Breast epithelium (tissue), 4 donors: ENCODE data around the gene HIP1. TPM values are rescaled to one million over a fixed set of nuclear protein-coding genes. Genes with fewer than 3 reads are reported as not detected.

Source experiments
- DNase-seq, 2 donors: peaks; one replicate each; pipeline ENCODE4 v3.0.0-alpha.2; 2019; ENCODE audit warnings: low spot score in 2 of 2
- H3K27ac ChIP-seq, 2 donors: fragments of 200-600 bp; sonication (generic) in 1 of 2; one replicate each; pipeline ENCODE4 v1.5.1; 2016 to 2019; ENCODE audit warnings: mild to moderate bottlenecking in 1 of 2
- H3K27me3 ChIP-seq, 2 donors: fragments of 200-600 bp; sonication (generic) in 1 of 2; one replicate each; pipeline versions ENCODE4 v1.5.1 to v1.6.0; 2017 to 2019; ENCODE audit warnings: control low read depth in 1 of 2, mild to moderate bottlenecking in 1 of 2
- H3K36me3 ChIP-seq: fragments of 200-600 bp; one replicate; pipeline ENCODE4 v1.5.1; 2019
- H3K4me1 ChIP-seq, 2 donors: fragments of 200-600 bp; sonication (generic); one replicate each; pipeline ENCODE4 v1.5.1; 2016 to 2019; ENCODE audit warnings: control low read depth in 1 of 2
- H3K4me3 ChIP-seq, 3 donors: fragments of 200-600 bp; sonication (generic); 1 replicate in 2 of 3; 2 replicates in 1 of 3; pipeline ENCODE4 v1.5.1; 2016 to 2019; ENCODE audit warnings: mild to moderate bottlenecking in 3 of 3, moderate library complexity in 2 of 3
- H3K9me3 ChIP-seq, 2 donors: fragments of 200-600 bp; sonication (generic) in 1 of 2; one replicate each; pipeline ENCODE4 v1.5.1; 2016 to 2019; ENCODE audit warnings: control low read depth in 1 of 2
- CTCF ChIP-seq, 3 donors: fragments of 450-650 bp; IDR thresholded peaks; one replicate each; pipeline ENCODE4 v1.5.1; 2016 to 2017; ENCODE audit warnings: antibody characterized with exemption in 3 of 3, mild to moderate bottlenecking in 3 of 3, moderate library complexity in 3 of 3
- POLR2A ChIP-seq: fragments of 450-650 bp; IDR thresholded peaks from one replicate; pipeline ENCODE4 v1.6.1; 2016; ENCODE audit warnings: antibody characterized with exemption, mild to moderate bottlenecking, moderate library complexity
- POLR2AphosphoS5 ChIP-seq, 3 donors: sonication (generic); formaldehyde crosslinking; IDR thresholded peaks; one replicate each; pipeline ENCODE4 v1.6.1; 2017; ENCODE audit warnings: antibody characterized with exemption in 3 of 3
- intact Hi-C: fragments of 100-400 bp; cut with DNase I; formaldehyde crosslinking; loops from one replicate; pipeline ENCODE4 v1.15.1; 2023; ENCODE audit warnings: low total_unique reads
- total RNA-seq, 3 donors: library from RNA; depleted of rRNA; stranded (reverse); fragments of >200 nt; gene quantifications; one replicate each; pipeline ENCODE4 v1.1.0, GENCODE V29; 2016

HIP1 gene
- total RNA-seq, 3 donors from 2014 or later = 20.6 to 24.6 (median 23.8) TPM

DNA sequence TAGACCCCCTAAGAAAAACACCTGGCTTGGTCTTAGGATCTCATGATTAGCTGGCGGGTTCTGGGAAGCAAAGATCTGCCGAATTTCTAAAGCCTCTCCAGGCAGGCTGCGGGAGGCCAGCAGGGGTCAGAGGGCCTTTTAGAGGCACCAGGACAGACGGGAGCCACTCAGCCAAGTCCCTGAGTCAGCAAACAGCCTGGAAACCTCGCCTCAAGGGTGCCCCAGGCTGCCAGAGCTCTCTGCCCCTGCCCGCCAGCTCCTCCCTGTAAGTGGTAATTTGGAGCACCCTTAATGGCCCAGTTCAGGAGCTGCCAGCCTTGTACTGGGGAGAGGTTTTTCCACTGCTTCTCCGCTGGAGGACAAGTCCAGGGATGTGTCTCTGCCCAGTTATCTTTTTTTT lies 88.7 kb downstream of the HIP1 start:
- Histone ChIP-seq H3K9me3 (no peaks in the 10 kb centered on the region), H3K27ac (peak overlapping the region; percentile 61 to 62), H3K27me3 (no peaks in the 10 kb centered on the region), H3K36me3 (no peaks in the 10 kb centered on the region), H3K4me3 (no peak overlapping the region), H3K4me1 (no peaks in the 10 kb centered on the region)
- intact Hi-C loops = no loop called here
- no peak for DNase-seq
- TF ChIP-seq CTCF (IDR thresholded peaks at IDR 0.05) = no peak
- TF ChIP-seq POLR2AphosphoS5 (IDR thresholded peaks at IDR 0.05) = no peak
- TF ChIP-seq POLR2A = no peak

DNA sequence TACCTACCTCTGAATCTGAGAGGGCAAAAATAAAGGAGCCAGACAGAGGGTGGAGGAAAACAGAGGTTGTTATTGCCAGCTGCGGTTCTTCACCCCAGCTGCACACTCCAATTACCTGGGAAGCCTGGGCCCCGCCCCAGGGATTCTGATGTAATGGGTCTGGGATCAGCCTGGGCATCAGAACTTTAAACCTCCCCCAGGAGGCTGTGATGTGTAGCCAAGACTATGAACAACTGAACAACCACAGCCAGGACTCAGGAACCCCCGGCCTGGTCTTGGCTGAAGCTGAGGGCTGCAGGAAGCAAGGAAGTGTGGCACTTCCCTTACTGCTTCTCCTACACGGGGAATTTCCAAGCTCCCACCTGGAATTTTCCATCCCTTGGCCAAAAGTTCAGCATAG lies 89.3 kb downstream of the HIP1 start:
- H3K4me3 ChIP-seq = no peak overlapping the region
- H3K27ac ChIP-seq = peak overlapping the region; percentile 13 to 61
- TF ChIP-seq POLR2A (no peak), POLR2AphosphoS5 (IDR thresholded peaks at IDR 0.05) (no peak), CTCF (IDR thresholded peaks at IDR 0.05) (no peak)
- H3K9me3 ChIP-seq = no peaks in the 10 kb centered on the region
- no peaks in the 10 kb centered on the region for H3K36me3 ChIP-seq
- peak in 1 of 2 donors; percentile 35 for DNase-seq
- no peaks in the 10 kb centered on the region for H3K27me3 ChIP-seq
- H3K4me1 ChIP-seq = no peaks in the 10 kb centered on the region
- intact Hi-C loops = no loop called here

DNA sequence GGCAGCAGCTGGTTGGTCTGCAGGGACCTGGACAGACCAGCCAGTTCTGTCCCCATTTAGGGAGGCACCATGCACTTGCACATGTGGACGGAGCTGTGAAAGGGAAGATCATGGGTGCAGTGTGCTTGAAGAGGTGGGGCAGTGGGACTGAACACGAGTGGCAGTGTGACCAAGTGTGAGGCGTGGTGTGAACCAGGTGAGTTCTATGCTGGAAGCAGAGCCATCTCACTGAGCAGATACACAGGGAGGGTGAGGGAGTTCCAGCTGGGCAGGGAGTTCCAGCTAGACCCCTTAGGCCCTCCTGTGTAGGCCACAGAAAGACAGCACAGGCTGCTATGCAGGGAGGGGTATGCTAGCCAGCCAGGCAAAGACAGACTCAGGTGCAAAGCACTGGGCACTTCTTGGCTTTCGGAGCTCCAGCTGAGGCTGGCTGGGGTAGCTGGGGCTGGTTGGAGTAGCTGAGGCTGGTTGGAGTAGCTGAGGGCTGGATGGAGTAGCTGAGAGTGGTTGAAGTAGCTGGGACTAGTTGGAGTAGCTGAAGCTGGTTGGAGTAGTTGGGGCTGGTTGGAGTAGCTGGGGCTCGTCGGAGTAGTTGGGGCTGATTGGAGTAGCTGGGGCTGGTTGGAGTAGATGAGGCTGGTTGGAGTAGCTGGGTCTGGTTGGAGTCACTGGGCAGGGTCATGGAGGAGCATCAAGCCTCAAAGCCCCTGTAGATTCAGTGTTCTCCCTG lies 90.9 kb downstream of the HIP1 start:
- peaks cover 4 to 6% of the 10 kb centered on the region in 2 donors for H3K9me3 ChIP-seq
- no peak for TF ChIP-seq CTCF (IDR thresholded peaks at IDR 0.05)
- TF ChIP-seq POLR2A = no peak
- no peak for TF ChIP-seq POLR2AphosphoS5 (IDR thresholded peaks at IDR 0.05)
- no peak for DNase-seq
- H3K27ac ChIP-seq = no peak overlapping the region
- H3K4me3 ChIP-seq = no peak overlapping the region
- H3K36me3 ChIP-seq = no peaks in the 10 kb centered on the region
- no peaks in the 10 kb centered on the region for H3K4me1 ChIP-seq
- no peaks in the 10 kb centered on the region for H3K27me3 ChIP-seq
- intact Hi-C loops = no loop called here

DNA sequence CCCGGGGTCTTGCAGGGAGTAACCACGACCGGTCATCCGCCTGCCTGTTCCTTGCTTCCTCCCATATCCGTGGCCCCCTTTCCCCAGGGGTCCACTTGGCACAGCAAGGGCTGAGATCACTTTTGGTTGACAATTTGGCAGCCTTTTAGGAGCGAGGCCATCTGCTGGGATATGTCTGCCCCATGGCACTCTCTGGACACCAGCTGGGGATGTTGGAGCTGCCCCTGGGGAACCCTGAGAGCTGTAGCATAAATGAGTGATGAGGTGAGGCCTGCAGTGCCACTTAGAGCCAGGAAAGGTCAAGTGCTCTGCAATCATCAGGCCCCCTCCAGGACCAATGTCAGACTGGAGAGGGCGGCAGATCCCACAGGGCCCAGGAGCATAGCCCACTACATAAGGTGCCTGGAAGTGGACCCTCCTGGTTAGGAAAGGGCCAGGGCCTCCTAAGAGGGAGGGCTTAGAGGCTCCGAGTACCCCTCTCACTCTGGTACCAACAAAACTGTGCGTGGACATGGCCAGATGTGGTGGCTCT lies 92.1 kb downstream of the HIP1 start:
- Histone ChIP-seq H3K27me3 (no peaks in the 10 kb centered on the region), H3K4me3 (no peak overlapping the region), H3K9me3 (peaks cover 4 to 6% of the 10 kb centered on the region in 2 donors), H3K4me1 (no peaks in the 10 kb centered on the region), H3K27ac (no peak overlapping the region), H3K36me3 (no peaks in the 10 kb centered on the region)
- intact Hi-C loops = no loop called here
- no peak for TF ChIP-seq POLR2AphosphoS5 (IDR thresholded peaks at IDR 0.05)
- no peak for TF ChIP-seq CTCF (IDR thresholded peaks at IDR 0.05)
- TF ChIP-seq POLR2A = no peak
- no peak for DNase-seq

- Histone ChIP-seq H3K27ac (no peak overlapping the region), H3K27me3 (no peaks in the 10 kb centered on the region), H3K36me3 (no peaks in the 10 kb centered on the region), H3K4me1 (no peaks in the 10 kb centered on the region), H3K9me3 (peaks cover 4 to 6% of the 10 kb centered on the region in 2 donors), H3K4me3 (no peak overlapping the region)
- intact Hi-C loops = no loop called here
- no peak for DNase-seq
- TF ChIP-seq CTCF (IDR thresholded peaks at IDR 0.05) = no peak
Observed at GRCh38 chr7:75645570-75645969, 93.2 kb downstream of the HIP1 start.
